IMR-90 (cell line): ENCODE data around the gene EFHD1. TPM values are rescaled to one million over a fixed set of nuclear protein-coding genes. Genes with fewer than 3 reads are reported as not detected.

ENCODE experiments used
- ATAC-seq: fragments of 200-7000 bp; cut with Tn5 transposase; 2 replicates; pipeline ENCODE4 v1.9.1; 2020; ENCODE audit warnings: low read depth, mild to moderate bottlenecking, moderate library complexity
- BruUV-seq: library from RNA; stranded (reverse); fragments of 400-500 nt; replicated peaks from 2 replicates; lab custom pipeline; 2021; lab: Mats Ljungman, UMichigan
- CTCF ChIA-PET: fragments of 300-600 bp; formaldehyde crosslinking; extraction: SDS; loops from one replicate; lab custom pipeline; 2021; ENCODE audit warnings: antibody characterized with exemption; lab: Yijun Ruan, JAX
- POLR2A ChIA-PET: fragments of 300-600 bp; sonication (Branson Sonifier 250); formaldehyde crosslinking; loops from one replicate; lab custom pipeline; 2022; ENCODE audit warnings: antibody characterized with exemption; ENCODE audit not compliant: unreplicated experiment; lab: Charles Lee
- DNase-seq: peaks from one replicate; pipeline ENCODE4 v3.0.0; 2013
- H2AFZ ChIP-seq: replicated peaks from 2 replicates; pipeline ENCODE3; 2013; ENCODE audit warnings: low read length, mild to moderate bottlenecking; ENCODE audit not compliant: poor library complexity
- H2AK5ac ChIP-seq: 2 replicates; pipeline ENCODE4 v1.6.1; 2013; ENCODE audit warnings: low read depth, low read length, inconsistent platforms
- H2AK9ac ChIP-seq: replicated peaks from 2 replicates; pipeline ENCODE3; 2013; ENCODE audit warnings: mild to moderate bottlenecking, low read depth, low read length, moderate library complexity; ENCODE audit not compliant: poor library complexity
- H2BK120ac ChIP-seq: 2 replicates; pipeline ENCODE4 v1.6.1; 2013; ENCODE audit warnings: low read depth, low read length, inconsistent platforms
- H2BK15ac ChIP-seq: 3 replicates; pipeline ENCODE4 v1.6.1; 2013; ENCODE audit warnings: low read depth, low read length, inconsistent platforms
- H2BK20ac ChIP-seq: 2 replicates; pipeline ENCODE4 v1.6.1; 2013; ENCODE audit warnings: low read depth, mild to moderate bottlenecking, inconsistent platforms, low read length, moderate library complexity
- H2BK5ac ChIP-seq: 2 replicates; pipeline ENCODE4 v1.6.1; 2013; ENCODE audit warnings: mild to moderate bottlenecking, low read depth, low read length, inconsistent platforms; ENCODE audit not compliant: poor library complexity, severe bottlenecking
- H3K14ac ChIP-seq: replicated peaks from 2 replicates; pipeline ENCODE4 v1.6.1; 2013; ENCODE audit warnings: low read depth, low read length, inconsistent platforms
- H3K18ac ChIP-seq: 2 replicates; pipeline ENCODE4 v1.6.1; 2013; ENCODE audit warnings: low read depth, low read length, control low read depth
- H3K23ac ChIP-seq: 2 replicates; pipeline ENCODE4 v1.6.1; 2013; ENCODE audit warnings: low read depth, low read length, inconsistent platforms
- H3K27ac ChIP-seq: 2 replicates; pipeline ENCODE4 v1.5.1; 2013; ENCODE audit warnings: mild to moderate bottlenecking, control low read depth, low read length; ENCODE audit not compliant: insufficient read depth
- H3K27me3 ChIP-seq: 2 replicates; pipeline ENCODE4 v1.6.1; 2013; ENCODE audit warnings: low read length; ENCODE audit not compliant: control insufficient read depth, insufficient read depth
- H3K36me3 ChIP-seq: 2 replicates; pipeline ENCODE4 v1.6.1; 2013; ENCODE audit warnings: low read length, mixed read lengths; ENCODE audit not compliant: control insufficient read depth, insufficient read depth
- H3K4ac ChIP-seq: 2 replicates; pipeline ENCODE4 v1.6.1; 2013; ENCODE audit warnings: low read depth, low read length, inconsistent platforms
- H3K4me1 ChIP-seq: 2 replicates; pipeline ENCODE4 v1.6.1; 2013; ENCODE audit warnings: low read length, mixed read lengths; ENCODE audit not compliant: control insufficient read depth, insufficient read depth
- H3K4me2 ChIP-seq: 2 replicates; pipeline ENCODE4 v1.6.1; 2013; ENCODE audit warnings: low read depth, mild to moderate bottlenecking, control low read depth, low read length, moderate library complexity
- H3K4me3 ChIP-seq: 2 replicates; pipeline ENCODE4 v1.5.1; 2013; ENCODE audit warnings: low read depth, mild to moderate bottlenecking, control low read depth, low read length, moderate library complexity; ENCODE audit not compliant: insufficient read depth
- H3K56ac ChIP-seq: 2 replicates; pipeline ENCODE4 v1.6.1; 2013; ENCODE audit warnings: low read length, inconsistent platforms; ENCODE audit not compliant: insufficient read depth; ENCODE audit errors: extremely low read depth
- H3K79me1 ChIP-seq, 2 experiments: 2 replicates each; pipeline ENCODE4 v1.6.1; 2013; ENCODE audit warnings: low read length in 2 of 2, inconsistent platforms in 1 of 2, low read depth in 1 of 2
- H3K9ac ChIP-seq: 2 replicates; pipeline ENCODE4 v1.6.1; 2013; ENCODE audit warnings: low read depth, low read length, control low read depth
- H3K9me1 ChIP-seq: 2 replicates; pipeline ENCODE4 v1.6.1; 2013; ENCODE audit warnings: low read length, inconsistent platforms; ENCODE audit not compliant: insufficient read depth
- H3K9me3 ChIP-seq: 2 replicates; pipeline ENCODE4 v1.6.1; 2013; ENCODE audit warnings: low read length; ENCODE audit not compliant: control insufficient read depth, insufficient read depth
- H4K20me1 ChIP-seq: 2 replicates; pipeline ENCODE4 v1.6.1; 2013; ENCODE audit warnings: low read length, inconsistent platforms; ENCODE audit not compliant: insufficient read depth
- H4K5ac ChIP-seq: 2 replicates; pipeline ENCODE4 v1.6.1; 2013; ENCODE audit warnings: mild to moderate bottlenecking, low read depth, low read length, control low read depth
- H4K8ac ChIP-seq, 2 experiments: 2 replicates each; pipeline ENCODE4 v1.6.1; 2013; ENCODE audit warnings: low read depth in 2 of 2, low read length in 2 of 2, control low read depth in 1 of 2, inconsistent platforms in 1 of 2
- H4K91ac ChIP-seq: 2 replicates; pipeline ENCODE4 v1.6.1; 2013; ENCODE audit warnings: low read depth, low read length, inconsistent platforms; ENCODE audit not compliant: insufficient read depth
- MAFK ChIP-seq: IDR thresholded peaks from 2 replicates; pipeline ENCODE4 v1.6.1; 2012; ENCODE audit warnings: low read depth, low read length, improper control_type of control experiment
- NFE2L2 ChIP-seq: fragments of 150-350 bp; IDR thresholded peaks from 2 replicates; pipeline ENCODE4 v1.6.1; 2016; ENCODE audit warnings: low read depth, mild to moderate bottlenecking, low read length
- RAD21 ChIP-seq: IDR thresholded peaks from 2 replicates; pipeline ENCODE4 v1.6.1; 2012; ENCODE audit warnings: low read length, improper control_type of control experiment
- RCOR1 ChIP-seq: IDR thresholded peaks from 2 replicates; pipeline ENCODE4 v1.6.1; 2012; ENCODE audit warnings: mild to moderate bottlenecking, low read length, improper control_type of control experiment; ENCODE audit not compliant: insufficient replicate concordance
- SMC3 ChIP-seq: fragments of 150-350 bp; IDR thresholded peaks from 2 replicates; pipeline ENCODE4 v1.6.1; 2016; ENCODE audit warnings: low read depth, mild to moderate bottlenecking, antibody characterized with exemption, low read length, moderate library complexity
- WGBS, 2 experiments: methylation state at CpG; one replicate each; pipeline versions ENCODE4 v1.1.5 to v1.1.7; 2013; ENCODE audit warnings: missing lambda C conversion rate in 2 of 2; ENCODE audit not compliant: insufficient read length in 1 of 2; ENCODE audit errors: extremely low coverage in 2 of 2; 5-methylcytosine and 5-hydroxymethylcytosine counted together
- dilution Hi-C: fragments of 300-500 bp; cut with HindIII; formaldehyde crosslinking; loops from one replicate; pipeline ENCODE4 v1.14.3; 2018; ENCODE audit warnings: low sequenced_read_pairs; ENCODE audit not compliant: unreplicated experiment
- in situ Hi-C: fragments of 300-500 bp; cut with MboI; formaldehyde crosslinking; loops from 3 replicates; pipeline ENCODE4 v1.14.3; 2019; ENCODE audit warnings: low sequenced_read_pairs, inconsistent platforms, mixed read lengths
- intact Hi-C: fragments of 100-400 bp; cut with micrococcal nuclease; formaldehyde crosslinking; loops from 2 replicates; pipeline ENCODE4 v1.10.0; 2022
- polyA plus RNA-seq, 3 experiments: library from polyadenylated mRNA; depleted of rRNA; stranded (reverse); fragments of >200 nt; gene quantifications; 2 replicates each; pipeline ENCODE4 v1.2.3, GENCODE V29; 2012; ENCODE audit warnings: low replicate concordance in 1 of 3
- total RNA-seq: library from RNA; depleted of rRNA; stranded (reverse); fragments of >200 nt; gene quantifications from 2 replicates; pipeline ENCODE4 v1.2.3, GENCODE V29; 2012
- TF ChIP-seq, protein P1 (sequence below): fragments of 150-350 bp; IDR thresholded peaks from 2 replicates; pipeline ENCODE4 v1.6.1; 2016; ENCODE audit warnings: low read depth, mild to moderate bottlenecking, low read length, moderate library complexity, borderline replicate concordance
- TF ChIP-seq, protein P2 (sequence below): fragments of 150-350 bp; IDR thresholded peaks from 2 replicates; pipeline ENCODE4 v1.6.1; 2017; ENCODE audit warnings: mild to moderate bottlenecking, antibody characterized with exemption, low read length, low read depth

Gene EFHD1
- total and polyA plus RNA-seq, 2 of the 4 experiments (the other 2 are of a cell fraction) = 0.27 TPM; not detected in 1

DNA sequence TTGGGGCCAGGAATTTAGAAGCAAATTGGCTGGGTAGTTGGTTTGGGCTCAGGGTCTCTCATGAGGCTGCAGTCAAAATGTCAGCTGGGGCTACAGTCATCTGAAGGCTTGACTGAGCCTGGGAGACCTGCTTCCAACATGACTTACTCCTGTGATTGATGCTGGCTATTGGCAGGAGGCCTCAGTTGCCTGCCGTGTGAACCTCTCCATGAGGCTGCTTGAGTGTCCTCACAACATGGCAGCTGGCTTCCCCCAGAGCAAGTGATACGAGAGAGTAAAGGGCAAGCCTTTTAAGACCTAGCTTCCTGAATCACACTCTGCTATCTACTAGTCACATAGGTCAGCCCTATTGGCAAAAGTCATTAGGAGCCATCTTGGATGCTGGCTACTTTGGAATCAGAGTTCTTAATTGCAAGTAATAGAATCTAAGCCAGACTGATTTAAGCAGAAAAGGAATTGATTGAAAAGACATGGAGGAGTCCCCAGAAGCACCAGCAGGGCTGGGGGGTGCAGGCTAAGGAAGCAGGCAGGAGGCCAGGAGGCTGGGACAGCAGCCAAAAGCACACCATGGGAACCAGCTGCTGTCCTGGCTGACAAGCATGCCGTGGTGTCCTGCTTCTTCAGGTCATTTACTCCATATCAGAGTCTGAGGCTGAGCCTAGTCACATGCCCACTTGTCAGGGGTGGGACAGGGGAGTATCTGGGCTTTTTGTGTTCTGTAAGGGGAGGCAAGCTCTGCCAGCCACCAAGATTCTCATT, 55.9 kb downstream of the EFHD1 start:
- no peaks in the 10 kb centered on the region for H3K9me3 ChIP-seq
- no peak overlapping the region for H2AK9ac ChIP-seq
- H4K20me1 ChIP-seq = no peaks in the 10 kb centered on the region
- no peaks in the 10 kb centered on the region for H3K9me1 ChIP-seq
- H3K4me1 ChIP-seq = no peaks in the 10 kb centered on the region
- no peak overlapping the region for H3K4me2 ChIP-seq
- dilution Hi-C loops = no loop called here
- no peak overlapping the region for H2BK120ac ChIP-seq
- WGBS, 2 experiments = no CpG with 5 or more reads among the region's 3 CpGs
- H3K4me3 ChIP-seq = no peak overlapping the region
- ChIA-PET CTCF (no interaction called here), POLR2A (no interaction called here)
- no peak overlapping the region for H3K27ac ChIP-seq
- peaks cover 6% of the 10 kb centered on the region for H3K27me3 ChIP-seq
- no peak overlapping the region for H3K23ac ChIP-seq
- H3K36me3 ChIP-seq = no peaks in the 10 kb centered on the region
- H2BK15ac ChIP-seq = no peak overlapping the region
- ATAC-seq (peak; percentile 57), DNase-seq (peak; percentile 40)
- H4K91ac ChIP-seq = no peak overlapping the region
- H3K18ac ChIP-seq = no peak overlapping the region
- H3K56ac ChIP-seq = no peak overlapping the region
- H3K4ac ChIP-seq = no peak overlapping the region
- no peak overlapping the region for H3K14ac ChIP-seq
- H2AFZ ChIP-seq = peak overlapping the region; percentile 33
- H4K8ac ChIP-seq = no peak overlapping the region
- H2BK5ac ChIP-seq = no peak overlapping the region
- TF ChIP-seq RCOR1 (no peak), MAFK (no peak), NFE2L2 (no peak), RAD21 (no peak), SMC3 (no peak)
- TF ChIP-seq, protein P1, sequence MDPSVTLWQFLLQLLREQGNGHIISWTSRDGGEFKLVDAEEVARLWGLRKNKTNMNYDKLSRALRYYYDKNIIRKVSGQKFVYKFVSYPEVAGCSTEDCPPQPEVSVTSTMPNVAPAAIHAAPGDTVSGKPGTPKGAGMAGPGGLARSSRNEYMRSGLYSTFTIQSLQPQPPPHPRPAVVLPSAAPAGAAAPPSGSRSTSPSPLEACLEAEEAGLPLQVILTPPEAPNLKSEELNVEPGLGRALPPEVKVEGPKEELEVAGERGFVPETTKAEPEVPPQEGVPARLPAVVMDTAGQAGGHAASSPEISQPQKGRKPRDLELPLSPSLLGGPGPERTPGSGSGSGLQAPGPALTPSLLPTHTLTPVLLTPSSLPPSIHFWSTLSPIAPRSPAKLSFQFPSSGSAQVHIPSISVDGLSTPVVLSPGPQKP = no peak
- TF ChIP-seq, protein P2, sequence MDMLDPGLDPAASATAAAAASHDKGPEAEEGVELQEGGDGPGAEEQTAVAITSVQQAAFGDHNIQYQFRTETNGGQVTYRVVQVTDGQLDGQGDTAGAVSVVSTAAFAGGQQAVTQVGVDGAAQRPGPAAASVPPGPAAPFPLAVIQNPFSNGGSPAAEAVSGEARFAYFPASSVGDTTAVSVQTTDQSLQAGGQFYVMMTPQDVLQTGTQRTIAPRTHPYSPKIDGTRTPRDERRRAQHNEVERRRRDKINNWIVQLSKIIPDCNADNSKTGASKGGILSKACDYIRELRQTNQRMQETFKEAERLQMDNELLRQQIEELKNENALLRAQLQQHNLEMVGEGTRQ = no peak
- H3K9ac ChIP-seq = no peak overlapping the region
- in situ Hi-C loops = no loop called here
- H2AK5ac ChIP-seq = no peak overlapping the region
- no peaks in the 10 kb centered on the region for H3K79me1 ChIP-seq
- BruUV-seq = no TSS peak
- no peak overlapping the region for H4K5ac ChIP-seq
- intact Hi-C loops = no loop called here
- no peak overlapping the region for H2BK20ac ChIP-seq
